Neural cell (in vitro differentiated cells): ENCODE measurements around the gene PODNL1.

Source experiments
- CTCF ChIP-seq: fragments of 450-650 bp; IDR thresholded peaks from 2 replicates; pipeline ENCODE4 v1.5.1; 2014; ENCODE audit warnings: antibody characterized with exemption, mild to moderate bottlenecking, moderate library complexity; ENCODE audit not compliant: poor library complexity, severe bottlenecking
- EZH2 ChIP-seq: fragments of 200-600, 300-800 bp; shearing (Covaris generic), sonication (generic); IDR thresholded peaks from 2 replicates; pipeline ENCODE4 v1.6.1; 2014; ENCODE audit warnings: antibody characterized with exemption, low read length, borderline replicate concordance, mild to moderate bottlenecking; ENCODE audit not compliant: insufficient read depth, poor library complexity, severe bottlenecking
- POLR2AphosphoS5 ChIP-seq: IDR thresholded peaks from 2 replicates; pipeline ENCODE4 v1.6.1; 2012

DNA sequence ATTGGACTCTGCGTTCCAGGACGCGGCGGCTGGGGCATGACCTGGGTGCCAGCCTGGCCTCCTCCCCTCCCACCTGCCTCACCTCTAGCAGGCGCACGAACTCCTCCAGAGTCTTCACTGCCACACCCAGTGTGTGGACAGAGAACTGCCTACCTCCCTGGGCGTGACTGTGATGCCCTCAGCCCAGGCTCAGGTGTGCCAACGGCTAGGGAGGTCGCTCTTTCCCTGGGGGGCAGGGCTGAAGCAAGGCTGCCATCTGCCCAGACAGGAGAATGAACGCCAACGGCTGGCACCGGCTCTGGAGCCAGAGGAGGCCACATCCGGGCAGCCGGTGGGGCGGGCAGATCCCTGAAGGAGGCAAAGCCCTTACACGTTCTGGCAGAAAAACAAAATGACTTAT is 49.9 kb downstream of the PODNL1 start:
- TF ChIP-seq CTCF = no peak
- TF ChIP-seq EZH2 = no peak
- no peak for TF ChIP-seq POLR2AphosphoS5
